GM18907 (cell line): Measurements from ENCODE around the gene ATP2C1.
"Not testable (repeated sequence)": the region's sequence is repeated elsewhere in the genome, so short reads cannot be mapped to it uniquely, and the experiment has no call there.

Source experiments
- ATAC-seq: cut with Tn5 transposase; IDR thresholded peaks from one replicate; pipeline ENCODE4 v1.9.1; 2021; ENCODE audit warnings: mild to moderate bottlenecking, moderate library complexity; ENCODE audit not compliant: unreplicated experiment

The ATP2C1 gene

GRCh38 chr3:130935761-130936492, 42.0 kb downstream of the ATP2C1 start:
- ATAC-seq, result no peak

- no peak for ATAC-seq
These were observed 45.9 kb downstream of the ATP2C1 start for GRCh38 chr3:130939753-130940152.

- no peak for ATAC-seq
These were observed 47.9 kb downstream of the ATP2C1 start for GRCh38 chr3:130941793-130942192.

- ATAC-seq, result no peak
These were observed 53.0 kb downstream of the ATP2C1 start for GRCh38 chr3:130946882-130947281.

- no peak for ATAC-seq
These were observed 54.3 kb downstream of the ATP2C1 start for GRCh38 chr3:130948001-130948773.

GRCh38 chr3:130948929-130949328, 55.0 kb downstream of the ATP2C1 start:
- no peak for ATAC-seq

GRCh38 chr3:130950124-130950523, 56.2 kb downstream of the ATP2C1 start:
- ATAC-seq, result peak; percentile 80

GRCh38 chr3:130950641-130951040, 56.8 kb downstream of the ATP2C1 start:
- no peak for ATAC-seq

- no peak for ATAC-seq
These were observed 61.6 kb downstream of the ATP2C1 start for GRCh38 chr3:130955481-130955880.

- ATAC-seq, result no peak
These were observed 62.4 kb downstream of the ATP2C1 start for GRCh38 chr3:130956281-130956680.

- ATAC-seq, result no peak
These were observed 62.8 kb downstream of the ATP2C1 start for GRCh38 chr3:130956721-130957120.

GRCh38 chr3:130960139-130960795, 66.4 kb downstream of the ATP2C1 start:
- ATAC-seq, result no peak

GRCh38 chr3:130961458-130961857, 67.6 kb downstream of the ATP2C1 start:
- ATAC-seq, result no peak

- no peak for ATAC-seq
These were observed 69.6 kb downstream of the ATP2C1 start for GRCh38 chr3:130963444-130963843.

GRCh38 chr3:130963878-130964277, 70.0 kb downstream of the ATP2C1 start:
- no peak for ATAC-seq

- ATAC-seq, result no peak
These were observed 73.4 kb downstream of the ATP2C1 start for GRCh38 chr3:130967281-130967680.

- no peak for ATAC-seq
These were observed 74.3 kb downstream of the ATP2C1 start for GRCh38 chr3:130968221-130968620.

- no peak for ATAC-seq
These were observed 75.7 kb downstream of the ATP2C1 start for GRCh38 chr3:130969621-130970020.

- no peak for ATAC-seq
These were observed 77.3 kb downstream of the ATP2C1 start for GRCh38 chr3:130971208-130971607.

- not testable (repeated sequence) for ATAC-seq
These were observed 78.7 kb downstream of the ATP2C1 start for GRCh38 chr3:130972592-130972991.

GRCh38 chr3:130973406-130973805, 79.5 kb downstream of the ATP2C1 start:
- ATAC-seq, result no peak

GRCh38 chr3:130974201-130974600, 80.3 kb downstream of the ATP2C1 start:
- no peak for ATAC-seq
